Adrenal gland (tissue), 12 donors: ENCODE results near the gene KCNMA1. TPM values are rescaled to one million over a fixed set of nuclear protein-coding genes. Genes with fewer than 3 reads are reported as not detected.

Source experiments
- DNase-seq, 7 donors: peaks; one replicate each; pipeline ENCODE4 v3.0.0-alpha.2; 2019 to 2020
- H3K27ac ChIP-seq, 5 donors: fragments of 200-600 bp; sonication (generic) in 4 of 5; 1 replicate in 3 of 5; 2 replicates in 2 of 5; pipeline versions ENCODE4 v1.5.1 to v1.8.0; 2016 to 2020; ENCODE audit warnings: mild to moderate bottlenecking in 1 of 5
- H3K27me3 ChIP-seq: fragments of 200-600 bp; 2 replicates; pipeline ENCODE4 v1.8.0; 2021
- H3K36me3 ChIP-seq, 2 donors: fragments of 200-600 bp; replicated peaks in 1 of 2; 1 replicate in 1 of 2; 2 replicates in 1 of 2; pipeline versions ENCODE4 v1.5.1 to v1.8.0; 2018 to 2022
- H3K4me1 ChIP-seq, 2 donors: fragments of 200-600 bp; replicated peaks in 1 of 2; 1 replicate in 1 of 2; 2 replicates in 1 of 2; pipeline versions ENCODE4 v1.5.1 to v1.8.0; 2018 to 2021
- H3K4me3 ChIP-seq, 4 donors: fragments of 200-600 bp; sonication (generic) in 3 of 4; one replicate each; pipeline ENCODE4 v1.5.1; 2016 to 2018
- H3K9me3 ChIP-seq, 3 donors: fragments of 200-600 bp; sonication (generic) in 1 of 3; replicated peaks in 1 of 3; 1 replicate in 2 of 3; 2 replicates in 1 of 3; pipeline versions ENCODE4 v1.5.1 to v1.8.0; 2016 to 2021
- POLR2A ChIP-seq, 2 donors: fragments of 450-650 bp; IDR thresholded peaks; one replicate each; pipeline ENCODE4 v1.6.1; 2017; ENCODE audit warnings: antibody characterized with exemption in 2 of 2, mild to moderate bottlenecking in 2 of 2, moderate library complexity in 1 of 2
- WGBS, 4 donors: extraction: QIAGEN DNeasy Blood & Tissue Kit in 2 of 4; methylation state at CpG; one replicate each; pipeline versions ENCODE4 v1.1.5 to v1.1.7; 2013 to 2017; 5-methylcytosine and 5-hydroxymethylcytosine counted together
- intact Hi-C, 2 donors: fragments of 100-400 bp; cut with DNase I; formaldehyde crosslinking; loops; one replicate each; pipeline versions ENCODE4 v1.14.1 to v1.15.0; 2022 to 2023
- polyA plus RNA-seq, 3 donors: library from polyadenylated mRNA; stranded (reverse); fragments of 200-250 nt in 2 of 3; fragments of 350-450 nt in 1 of 3; fragmentation: Illumina TruSeq in 1 of 3; extraction: RNeasy Lipid Tissue Mini Kit (QIAGEN cat#74804) in 1 of 3; gene quantifications; one replicate each; pipeline ENCODE4 v1.2.3, GENCODE V29; 2013 to 2014
- total RNA-seq, 9 donors: library from RNA; depleted of rRNA in 4 of 9; stranded (reverse); fragments of >200 nt in 4 of 9; fragments of 120-200 nt in 1 of 9; fragmentation: NEBNext Ultra II Directional in 1 of 9; extraction: Animal tissue kit (Norgen Biotek cat#: 25700) in 1 of 9; gene quantifications; one replicate each; pipeline versions ENCODE4 v1.1.0 to v1.2.4, GENCODE V29; 2013 to 2023
- TF ChIP-seq, protein P1 (sequence below), 6 experiments: fragments of 450-650 bp in 4 of 6; fragments of 200-600 bp in 2 of 6; sonication (generic) in 1 of 6; IDR thresholded peaks; 1 replicate in 5 of 6; 2 replicates in 1 of 6; pipeline versions ENCODE4 v1.5.1 to v1.8.0; 2016 to 2021; ENCODE audit warnings: antibody characterized with exemption in 6 of 6, mild to moderate bottlenecking in 2 of 6, moderate library complexity in 1 of 6
- donor health status: healthy with polysubstance abuse.
- donor health status: Bipolar disorder and iron deficiency.
- donor health status: DM: yes; HTN: yes; CAD: no.
- donor health status: DM: no; HTN: no; CAD: no.
- donor health status: DM: no; HTN: no; CAD: no.
- donor health status: DM: yes; HTN: yes; CAD: no.

Gene KCNMA1
- total and polyA plus RNA-seq, 12 donors: 6.4 to 37.7 (median 13.4) TPM

DNA sequence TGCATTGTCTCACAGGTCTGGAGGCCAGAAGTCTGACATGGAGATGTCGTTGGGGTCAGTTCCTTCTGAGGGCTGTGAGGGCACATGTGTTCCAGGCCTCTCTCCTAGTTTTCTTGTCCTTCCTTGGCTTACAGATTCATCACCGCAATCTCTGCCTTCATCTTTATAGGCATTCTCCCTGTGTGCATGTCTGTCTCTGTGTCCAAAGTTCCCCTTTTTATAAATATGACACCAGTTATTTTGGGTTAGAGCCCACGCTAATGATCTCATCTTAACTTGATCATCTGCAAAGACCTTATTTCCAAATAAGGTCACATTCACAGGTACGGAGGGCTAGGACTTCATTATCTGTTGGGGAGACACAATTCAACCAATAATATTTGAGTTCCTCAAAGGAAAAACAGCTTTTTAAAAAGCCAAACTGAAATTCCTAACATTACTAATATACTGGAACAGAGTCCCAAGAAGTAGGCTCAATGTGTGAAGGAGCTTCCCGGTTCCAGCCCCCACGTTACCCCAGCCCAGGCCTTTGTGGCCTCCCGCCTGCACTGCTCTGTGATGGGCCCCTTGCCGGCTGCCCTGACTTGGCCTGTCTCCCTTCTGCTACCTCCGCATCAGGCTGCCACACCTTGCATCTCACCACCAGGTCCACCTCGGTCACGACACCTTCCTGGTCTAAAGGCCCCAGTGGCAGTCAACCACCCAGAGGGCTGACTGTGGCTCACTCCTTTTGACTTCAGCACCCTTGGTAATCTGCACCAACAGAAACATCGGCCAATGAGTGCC is 142.7 kb downstream of the KCNMA1 start:
- 88 to 90% (median 89%) methylated on average over 12 of the region's 12 CpGs for WGBS, 4 donors
- TF ChIP-seq, protein P1, sequence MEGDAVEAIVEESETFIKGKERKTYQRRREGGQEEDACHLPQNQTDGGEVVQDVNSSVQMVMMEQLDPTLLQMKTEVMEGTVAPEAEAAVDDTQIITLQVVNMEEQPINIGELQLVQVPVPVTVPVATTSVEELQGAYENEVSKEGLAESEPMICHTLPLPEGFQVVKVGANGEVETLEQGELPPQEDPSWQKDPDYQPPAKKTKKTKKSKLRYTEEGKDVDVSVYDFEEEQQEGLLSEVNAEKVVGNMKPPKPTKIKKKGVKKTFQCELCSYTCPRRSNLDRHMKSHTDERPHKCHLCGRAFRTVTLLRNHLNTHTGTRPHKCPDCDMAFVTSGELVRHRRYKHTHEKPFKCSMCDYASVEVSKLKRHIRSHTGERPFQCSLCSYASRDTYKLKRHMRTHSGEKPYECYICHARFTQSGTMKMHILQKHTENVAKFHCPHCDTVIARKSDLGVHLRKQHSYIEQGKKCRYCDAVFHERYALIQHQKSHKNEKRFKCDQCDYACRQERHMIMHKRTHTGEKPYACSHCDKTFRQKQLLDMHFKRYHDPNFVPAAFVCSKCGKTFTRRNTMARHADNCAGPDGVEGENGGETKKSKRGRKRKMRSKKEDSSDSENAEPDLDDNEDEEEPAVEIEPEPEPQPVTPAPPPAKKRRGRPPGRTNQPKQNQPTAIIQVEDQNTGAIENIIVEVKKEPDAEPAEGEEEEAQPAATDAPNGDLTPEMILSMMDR (IDR thresholded peaks at IDR 0.05): no peak
- TF ChIP-seq POLR2A (IDR thresholded peaks at IDR 0.05): no peak
- H3K27me3 ChIP-seq: no peaks in the 10 kb centered on the region
- intact Hi-C loops: loop anchor here in 1 of 2 donors (10.0 kb wide), 1 partner anchor 320 kb away; no protein-coding TSS in a partner anchor
- no peaks in the 10 kb centered on the region for H3K36me3 ChIP-seq
- DNase-seq: no peak
- no peak overlapping the region for H3K27ac ChIP-seq
- no peak overlapping the region for H3K4me3 ChIP-seq
- no peaks in the 10 kb centered on the region for H3K9me3 ChIP-seq
- H3K4me1 ChIP-seq: peaks cover 0 to 8% of the 10 kb centered on the region in 2 donors

- no peaks in the 10 kb centered on the region for H3K36me3 ChIP-seq
These were observed 143.3 kb downstream of the KCNMA1 start for GRCh38 chr10:77494327-77494726.

GRCh38 chr10:77493851-77494261 is 143.8 kb downstream of the KCNMA1 start:
- DNase-seq: no peak
- Histone ChIP-seq H3K4me3 (no peak overlapping the region), H3K27ac (no peak overlapping the region), H3K27me3 (no peaks in the 10 kb centered on the region), H3K4me1 (peaks cover 0 to 8% of the 10 kb centered on the region in 2 donors), H3K9me3 (no peaks in the 10 kb centered on the region), H3K36me3 (no peaks in the 10 kb centered on the region)
- intact Hi-C loops: loop anchor here in 1 of 2 donors (10.0 kb wide), 1 partner anchor 319 kb away; no protein-coding TSS in a partner anchor
- WGBS, 4 donors: 79 to 86% (median 82%) methylated on average over 6 to 8 of the region's 8 CpGs
- TF ChIP-seq, protein P1 (IDR thresholded peaks at IDR 0.05): no peak
- no peak for TF ChIP-seq POLR2A (IDR thresholded peaks at IDR 0.05)

More at GRCh38 chr10:77494327-77494726, 143.3 kb downstream of the KCNMA1 start:
- Histone ChIP-seq H3K4me3 (no peak overlapping the region), H3K27ac (no peak overlapping the region), H3K4me1 (peaks cover 0 to 8% of the 10 kb centered on the region in 2 donors), H3K27me3 (no peaks in the 10 kb centered on the region), H3K9me3 (no peaks in the 10 kb centered on the region)
- TF ChIP-seq, protein P1 (IDR thresholded peaks at IDR 0.05): peak in 4 of 6 experiments; percentile 6 to 24 (median 19)
- TF ChIP-seq POLR2A (IDR thresholded peaks at IDR 0.05): no peak
- no peak for DNase-seq
- WGBS, 4 donors: 59 to 65% (median 62%) methylated on average over 5 to 6 of the region's 6 CpGs
- intact Hi-C loops: loop anchor here in 1 of 2 donors (10.0 kb wide), 1 partner anchor 320 kb away; no protein-coding TSS in a partner anchor

DNA sequence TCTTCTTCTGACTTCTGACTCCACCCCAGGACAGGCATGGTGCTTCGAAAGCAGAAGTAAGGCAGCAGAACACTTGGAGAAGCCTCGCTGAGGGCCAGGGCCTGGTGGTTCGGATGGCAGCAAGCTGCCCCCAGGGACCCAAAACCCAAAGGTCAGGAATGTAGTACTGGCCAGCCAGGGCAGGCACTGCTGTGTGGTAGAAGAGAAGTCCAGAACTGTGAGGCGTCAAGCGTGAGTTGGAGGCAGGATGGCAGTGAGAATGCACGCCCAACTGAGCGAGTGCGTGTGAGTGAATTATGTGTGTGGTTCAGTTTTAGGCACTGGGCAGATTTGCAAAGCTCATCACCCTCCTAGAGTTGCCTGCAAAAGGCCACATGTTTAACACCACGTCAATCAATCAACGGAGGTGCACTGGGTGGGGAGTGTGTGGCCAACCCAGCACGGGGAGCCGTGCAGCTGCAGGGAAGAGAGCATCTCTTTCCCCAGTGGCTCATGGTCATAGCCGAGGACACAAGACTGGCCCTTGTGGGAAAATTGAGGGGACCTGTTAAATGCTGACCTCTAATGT is 144.3 kb downstream of the KCNMA1 start:
- TF ChIP-seq POLR2A (IDR thresholded peaks at IDR 0.05): no peak
- TF ChIP-seq, protein P1 (IDR thresholded peaks at IDR 0.05): no peak
- Histone ChIP-seq H3K27ac (no peak overlapping the region), H3K4me1 (peaks cover 0 to 8% of the 10 kb centered on the region in 2 donors), H3K27me3 (no peaks in the 10 kb centered on the region), H3K4me3 (no peak overlapping the region), H3K9me3 (no peaks in the 10 kb centered on the region), H3K36me3 (no peaks in the 10 kb centered on the region)
- intact Hi-C loops: loop anchor here in 1 of 2 donors (10.0 kb wide), 1 partner anchor 319 kb away; no protein-coding TSS in a partner anchor
- DNase-seq: no peak
- 84 to 91% (median 87%) methylated on average over 13 of the region's 13 CpGs for WGBS, 4 donors
